ENCODE results near the gene PBLD.

- TF ChIP-seq CTCF (IDR thresholded peaks at IDR 0.05) = no peak
- TF ChIP-seq REST (IDR thresholded peaks at IDR 0.05; ENCODE audit: insufficient read depth in 1 of 2, low read depth in 2 of 2, low read length in 1 of 2) = no peak
- TF ChIP-seq TCF7L2 (IDR thresholded peaks at IDR 0.05; ENCODE audit: low read depth, low read length) = no peak
- no peak for TF ChIP-seq POLR2AphosphoS5 (IDR thresholded peaks at IDR 0.05; ENCODE audit: low read depth, low read length)
Observed at GRCh38 chr10:68365611-68366010, 32.9 kb upstream of the PBLD start.

All from Panc1 (cell line).